SK-N-MC (cell line): ENCODE data around the gene CDC42EP1.

ENCODE experiments used
- EZH2 ChIP-seq: fragments of 200-600 bp; sonication (generic); IDR thresholded peaks from one replicate; pipeline ENCODE4 v1.6.1; 2017; ENCODE audit warnings: antibody characterized with exemption
- POLR2AphosphoS5 ChIP-seq: IDR thresholded peaks from 2 replicates; pipeline ENCODE4 v1.6.1; 2012; ENCODE audit warnings: mild to moderate bottlenecking, low read depth, low read length, borderline replicate concordance

- no peak for TF ChIP-seq EZH2
- TF ChIP-seq POLR2AphosphoS5 = no peak
These were observed 7.7 kb downstream of the CDC42EP1 start for GRCh38 chr22:37568012-37568411.
